Chondrocyte (in vitro differentiated cells): ENCODE results near the gene DYNC1I1. TPM values are rescaled to one million over a fixed set of nuclear protein-coding genes. Genes with fewer than 3 reads are reported as not detected.

Experiments
- DNase-seq: peaks from one replicate; pipeline ENCODE4 v3.0.0; 2021; ENCODE audit warnings: mixed read lengths, low spot score
- H3K27ac Mint-ChIP-seq: one replicate; pipeline ENCODE4 v1.8.0; 2021; ENCODE audit warnings: mild to moderate bottlenecking, moderate library complexity, mixed read lengths; ENCODE audit not compliant: unreplicated experiment
- H3K27me3 Mint-ChIP-seq: 2 replicates; pipeline ENCODE4 v1.8.0; 2021; ENCODE audit warnings: low read depth, mixed read lengths
- H3K36me3 Mint-ChIP-seq: 2 replicates; pipeline ENCODE4 v1.8.0; 2021; ENCODE audit warnings: low read depth, mixed read lengths
- H3K4me1 Mint-ChIP-seq: 2 replicates; pipeline ENCODE4 v1.8.0; 2021; ENCODE audit warnings: low read depth, mild to moderate bottlenecking, mixed read lengths
- H3K4me3 Mint-ChIP-seq: one replicate; pipeline ENCODE4 v1.8.0; 2021; ENCODE audit warnings: mild to moderate bottlenecking, moderate library complexity, mixed read lengths; ENCODE audit not compliant: unreplicated experiment
- H3K9me3 Mint-ChIP-seq: 2 replicates; pipeline ENCODE4 v1.8.0; 2021; ENCODE audit warnings: low read depth, mixed read lengths
- total RNA-seq: library from RNA; stranded (reverse); gene quantifications from 3 replicates; pipeline ENCODE4 v1.2.1, GENCODE V29; 2021
- TF ChIP-seq, protein P1 (sequence below): fragments of 200-600 bp; sonication (generic); IDR thresholded peaks from 2 replicates; pipeline ENCODE4 v1.5.0; 2021; ENCODE audit warnings: antibody characterized with exemption, mild to moderate bottlenecking, moderate library complexity

The DYNC1I1 gene
- total RNA-seq, 1 donor from 2014 or later = 17.4 TPM

DNA sequence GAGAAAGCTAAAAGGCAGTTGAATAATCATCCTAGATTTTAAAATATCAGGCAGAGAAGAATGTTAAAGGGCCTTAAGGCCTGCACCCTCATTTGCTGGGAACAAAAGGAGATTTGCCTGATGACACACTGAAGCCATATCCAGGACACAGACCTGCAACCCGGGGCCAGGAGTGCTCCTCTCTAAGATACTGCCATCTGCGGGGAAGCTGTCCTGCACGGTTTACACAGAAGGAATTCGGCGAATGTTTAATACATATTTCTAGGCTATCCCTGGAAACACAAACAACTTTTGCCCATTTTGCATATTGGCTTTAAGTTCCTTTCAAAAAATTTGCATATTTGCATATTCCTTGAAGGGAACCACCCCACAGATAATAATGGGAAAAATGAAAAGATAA is 52.3 kb downstream of the DYNC1I1 start:
- TF ChIP-seq, protein P1, sequence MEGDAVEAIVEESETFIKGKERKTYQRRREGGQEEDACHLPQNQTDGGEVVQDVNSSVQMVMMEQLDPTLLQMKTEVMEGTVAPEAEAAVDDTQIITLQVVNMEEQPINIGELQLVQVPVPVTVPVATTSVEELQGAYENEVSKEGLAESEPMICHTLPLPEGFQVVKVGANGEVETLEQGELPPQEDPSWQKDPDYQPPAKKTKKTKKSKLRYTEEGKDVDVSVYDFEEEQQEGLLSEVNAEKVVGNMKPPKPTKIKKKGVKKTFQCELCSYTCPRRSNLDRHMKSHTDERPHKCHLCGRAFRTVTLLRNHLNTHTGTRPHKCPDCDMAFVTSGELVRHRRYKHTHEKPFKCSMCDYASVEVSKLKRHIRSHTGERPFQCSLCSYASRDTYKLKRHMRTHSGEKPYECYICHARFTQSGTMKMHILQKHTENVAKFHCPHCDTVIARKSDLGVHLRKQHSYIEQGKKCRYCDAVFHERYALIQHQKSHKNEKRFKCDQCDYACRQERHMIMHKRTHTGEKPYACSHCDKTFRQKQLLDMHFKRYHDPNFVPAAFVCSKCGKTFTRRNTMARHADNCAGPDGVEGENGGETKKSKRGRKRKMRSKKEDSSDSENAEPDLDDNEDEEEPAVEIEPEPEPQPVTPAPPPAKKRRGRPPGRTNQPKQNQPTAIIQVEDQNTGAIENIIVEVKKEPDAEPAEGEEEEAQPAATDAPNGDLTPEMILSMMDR = no peak

DNA sequence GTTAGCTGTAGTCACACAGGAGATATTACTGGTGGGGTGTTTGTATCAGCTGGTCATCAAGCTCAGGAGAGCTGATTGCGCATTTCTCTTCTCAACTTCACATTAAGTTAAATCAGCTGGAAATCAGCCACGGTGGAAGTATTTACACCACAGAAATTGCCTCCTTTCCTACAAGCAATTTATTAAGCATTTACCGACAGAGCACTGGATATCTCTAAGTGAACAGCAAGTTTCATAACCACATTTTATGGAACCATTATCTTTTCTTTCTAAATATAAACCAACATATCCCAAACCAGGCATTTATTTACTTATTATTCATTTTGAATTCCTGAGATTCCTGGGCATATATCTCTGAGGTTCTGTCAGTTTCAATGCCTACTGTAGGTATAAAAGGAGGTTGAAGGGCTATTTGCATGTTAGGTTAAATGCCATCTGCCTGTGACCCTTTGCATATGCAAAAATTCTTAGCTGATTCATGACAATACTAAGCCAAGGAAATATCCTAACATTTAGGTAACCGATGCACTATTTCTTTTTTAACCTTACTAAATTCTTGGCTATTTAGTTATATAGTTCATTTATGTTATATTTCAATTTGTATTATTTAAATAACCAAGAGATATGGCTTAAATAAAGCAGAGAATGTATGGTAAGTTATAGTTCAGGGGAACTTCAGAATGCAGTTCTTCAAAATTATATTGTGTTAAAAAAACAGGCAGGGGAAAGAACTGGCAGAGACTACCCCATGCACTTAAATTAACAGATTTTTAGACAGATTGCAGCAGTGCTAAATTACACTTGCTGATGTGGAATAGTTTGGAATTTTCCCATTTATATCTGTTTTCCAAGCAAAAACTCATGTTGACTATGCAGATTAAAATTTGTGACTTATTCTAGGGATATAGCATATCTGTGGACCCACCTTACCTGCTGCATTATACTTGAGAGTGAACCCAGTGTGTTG is 56.8 kb downstream of the DYNC1I1 start:
- Mint-ChIP-seq H3K4me3 (no peak overlapping the region), H3K36me3 (peaks cover 9% of the 10 kb centered on the region), H3K9me3 (peaks cover 2% of the 10 kb centered on the region), H3K27me3 (no peaks in the 10 kb centered on the region), H3K27ac (no peak overlapping the region), H3K4me1 (peaks cover 22% of the 10 kb centered on the region)
- DNase-seq = no peak
- TF ChIP-seq, protein P1 = no peak

More for the DNA sequence above, 52.3 kb downstream of the DYNC1I1 start:
- H3K4me3 Mint-ChIP-seq = no peak overlapping the region
- H3K4me1 Mint-ChIP-seq = peaks cover 25% of the 10 kb centered on the region
- no peak for DNase-seq
- peaks cover 13% of the 10 kb centered on the region for H3K36me3 Mint-ChIP-seq
- H3K27ac Mint-ChIP-seq = no peak overlapping the region
- H3K27me3 Mint-ChIP-seq = no peaks in the 10 kb centered on the region
- no peaks in the 10 kb centered on the region for H3K9me3 Mint-ChIP-seq

DNA sequence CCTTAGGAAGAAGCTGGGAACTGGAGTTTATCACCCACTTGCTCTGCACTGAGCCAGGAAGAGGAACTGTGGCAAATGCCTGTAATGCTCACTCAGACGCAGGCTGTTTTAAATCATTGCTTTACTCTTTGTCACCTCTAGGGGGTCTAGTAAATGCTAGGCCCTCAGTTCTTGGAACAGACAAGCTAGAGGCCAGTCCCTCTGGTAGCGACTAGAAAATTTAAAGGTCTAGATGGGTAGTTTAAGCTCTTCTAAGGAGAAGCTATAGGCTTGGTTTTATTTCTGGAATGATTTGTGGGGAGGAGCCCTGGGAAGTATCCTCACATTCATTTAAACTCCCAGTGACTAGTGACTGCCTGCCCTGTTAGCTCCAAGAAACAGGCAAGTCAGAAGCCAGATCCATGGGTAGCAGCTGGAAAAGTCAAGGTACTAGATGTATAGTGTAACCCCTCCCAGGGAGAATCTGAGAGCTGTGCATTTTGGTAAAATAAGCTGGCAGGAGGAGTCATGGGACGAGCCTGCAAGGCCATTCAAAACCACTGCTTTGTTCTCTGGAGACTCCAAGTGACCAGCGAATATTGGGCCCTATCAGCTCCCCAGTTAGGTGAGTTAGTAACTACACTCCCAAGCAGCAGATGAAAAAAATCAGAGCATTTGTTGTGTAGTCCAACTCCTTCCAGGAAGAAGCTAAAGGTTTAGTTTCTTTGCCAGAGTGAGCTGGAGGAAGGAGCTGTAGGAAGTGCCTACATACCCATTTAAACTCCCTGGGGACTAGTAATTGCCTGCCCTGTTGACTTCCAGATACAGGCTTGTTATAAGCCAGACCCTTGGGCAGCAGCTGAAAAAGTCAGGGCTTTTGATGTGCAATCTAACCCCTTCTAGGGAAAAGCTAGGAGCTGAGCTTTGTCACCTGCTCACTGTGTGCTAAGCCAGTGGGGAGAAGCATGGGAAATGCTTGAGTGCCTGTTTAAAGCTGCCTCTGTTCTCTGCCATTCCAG is 68.9 kb downstream of the DYNC1I1 start:
- H3K27me3 Mint-ChIP-seq = no peaks in the 10 kb centered on the region
- H3K27ac Mint-ChIP-seq = no peak overlapping the region
- H3K4me3 Mint-ChIP-seq = no peak overlapping the region
- TF ChIP-seq, protein P1 = peak; percentile 55
- no peak for DNase-seq
- H3K4me1 Mint-ChIP-seq = peaks cover 40% of the 10 kb centered on the region
- peaks cover 12% of the 10 kb centered on the region for H3K9me3 Mint-ChIP-seq
- H3K36me3 Mint-ChIP-seq = peaks cover 9% of the 10 kb centered on the region

DNA sequence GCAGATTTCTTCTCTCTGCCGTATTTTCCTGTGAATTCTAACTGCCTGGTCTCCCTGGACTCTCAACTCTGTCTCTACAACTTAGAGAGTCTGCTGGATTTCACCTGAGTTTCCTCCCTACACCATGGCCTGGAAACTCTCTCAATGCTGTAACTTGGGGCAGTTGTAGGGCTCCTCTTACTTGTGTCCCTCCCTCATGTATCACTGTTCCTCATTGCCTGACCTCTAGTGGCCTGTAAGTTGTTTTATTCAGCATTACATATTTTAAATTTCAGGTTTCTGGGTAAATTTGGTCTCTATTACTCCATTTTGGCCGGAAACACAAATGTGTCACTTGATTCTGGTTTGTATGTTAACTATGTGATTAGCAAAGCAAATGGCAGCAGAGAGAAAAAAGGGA is 70.9 kb downstream of the DYNC1I1 start:
- Mint-ChIP-seq H3K27ac (peak overlapping the region; percentile 37), H3K27me3 (no peaks in the 10 kb centered on the region), H3K4me3 (no peak overlapping the region), H3K36me3 (peaks cover 4% of the 10 kb centered on the region), H3K9me3 (peaks cover 5% of the 10 kb centered on the region), H3K4me1 (peaks cover 53% of the 10 kb centered on the region)
- no peak for DNase-seq
- TF ChIP-seq, protein P1 = peak; percentile 63

DNA sequence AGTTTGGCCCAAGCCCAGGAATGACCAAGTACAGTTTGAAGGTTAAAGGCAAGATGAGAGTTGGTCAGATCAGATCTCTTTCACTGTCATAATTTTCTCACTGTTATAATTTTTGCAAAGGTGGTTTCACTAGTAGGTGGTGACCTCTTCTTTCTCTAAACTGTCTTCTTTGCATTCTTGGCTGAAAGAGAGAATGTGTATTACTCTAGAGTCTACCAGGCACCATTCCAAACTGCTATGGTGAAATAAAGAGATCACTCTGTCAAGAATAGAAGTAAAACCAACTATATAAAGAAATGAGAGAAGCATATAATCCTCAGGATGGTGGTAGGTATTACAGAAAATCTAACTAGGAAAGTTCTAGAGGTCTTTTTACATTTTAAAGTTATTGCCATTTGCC is 72.7 kb downstream of the DYNC1I1 start:
- Mint-ChIP-seq H3K27ac (no peak overlapping the region), H3K4me3 (no peak overlapping the region), H3K27me3 (no peaks in the 10 kb centered on the region), H3K36me3 (peaks cover 4% of the 10 kb centered on the region), H3K4me1 (peaks cover 53% of the 10 kb centered on the region), H3K9me3 (peaks cover 3% of the 10 kb centered on the region)
- TF ChIP-seq, protein P1 = no peak
- no peak for DNase-seq
